NCI-H1417 (cell line): ENCODE measurements around the gene BOD1L2.
A peak's percentile ranks its signal among the peaks of the same experiment; 100 is the strongest.

Experiments used
- DNase-seq, 3 experiments: peaks; one replicate each; lab custom pipeline; 2025; lab: John Stamatoyannopoulos, UW

The BOD1L2 gene

DNA sequence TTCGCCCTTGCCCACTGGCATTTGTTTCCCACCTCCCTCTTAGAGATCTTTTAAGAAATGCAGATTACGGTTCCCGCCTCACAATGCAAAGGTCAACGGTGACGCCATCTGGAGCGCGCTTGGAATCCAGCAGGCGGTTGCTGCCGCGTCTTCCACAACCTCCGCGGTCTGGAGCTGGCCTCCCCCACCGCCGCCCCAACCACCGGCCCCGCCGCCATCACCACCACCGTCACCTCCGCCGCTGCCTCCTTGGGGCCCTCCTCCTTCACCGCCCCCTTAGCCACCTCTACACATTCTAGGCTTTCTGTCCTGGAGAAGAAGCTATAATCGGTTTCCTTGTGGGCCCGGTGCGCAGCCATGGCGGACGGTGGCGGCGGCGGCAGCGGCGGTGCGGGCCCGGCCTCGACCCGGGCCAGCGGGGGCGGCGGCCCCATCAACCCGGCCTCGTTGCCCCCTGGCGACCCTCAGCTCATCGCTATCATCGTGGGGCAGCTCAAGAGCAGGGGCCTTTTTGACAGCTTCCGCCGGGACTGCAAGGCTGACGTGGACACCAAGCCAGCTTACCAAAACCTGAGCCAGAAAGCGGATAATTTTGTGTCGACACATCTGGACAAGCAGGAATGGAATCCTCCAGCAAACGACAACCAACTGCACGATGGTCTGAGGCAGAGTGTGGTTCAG, at the start of gene BOD1L2:
BOD1L2 (plus strand) TSS at position 132 of the 681 bp plus-strand sequence; CDS start at position 358, 226 bp downstream.
- no peak for DNase-seq

DNA sequence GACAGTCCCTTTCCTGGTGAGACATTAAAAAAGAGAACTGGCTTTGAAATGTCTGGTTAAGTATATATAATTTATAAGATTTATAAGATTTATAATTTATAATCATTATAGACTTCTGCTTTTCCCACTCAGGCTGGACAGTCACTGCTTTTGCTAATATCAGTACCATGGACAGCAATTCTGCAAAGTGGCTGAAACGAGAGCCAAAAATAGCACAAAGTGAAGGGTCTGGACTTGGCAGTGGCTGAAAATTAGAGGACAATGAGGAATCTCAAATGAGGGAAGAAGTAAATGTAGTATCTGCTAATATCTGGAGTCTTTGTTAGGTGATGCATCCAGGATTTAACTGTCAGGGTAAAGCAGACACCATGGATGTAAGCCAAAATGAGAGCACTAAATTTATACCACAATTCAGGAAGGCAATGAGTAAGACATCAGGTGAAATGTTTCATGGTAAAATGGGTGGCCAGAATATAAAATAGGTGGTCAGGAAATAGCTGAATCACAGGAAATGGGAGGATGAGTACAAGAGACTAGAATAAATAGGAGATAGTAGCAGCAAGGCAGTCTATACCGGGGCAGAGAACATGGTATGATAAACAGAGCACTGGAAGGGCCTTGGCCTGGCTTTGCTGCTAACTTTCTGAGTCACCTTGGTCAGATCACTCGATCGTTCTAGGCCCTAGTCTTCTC, 39.6 kb upstream of the BOD1L2 start:
- no peak for DNase-seq

DNA sequence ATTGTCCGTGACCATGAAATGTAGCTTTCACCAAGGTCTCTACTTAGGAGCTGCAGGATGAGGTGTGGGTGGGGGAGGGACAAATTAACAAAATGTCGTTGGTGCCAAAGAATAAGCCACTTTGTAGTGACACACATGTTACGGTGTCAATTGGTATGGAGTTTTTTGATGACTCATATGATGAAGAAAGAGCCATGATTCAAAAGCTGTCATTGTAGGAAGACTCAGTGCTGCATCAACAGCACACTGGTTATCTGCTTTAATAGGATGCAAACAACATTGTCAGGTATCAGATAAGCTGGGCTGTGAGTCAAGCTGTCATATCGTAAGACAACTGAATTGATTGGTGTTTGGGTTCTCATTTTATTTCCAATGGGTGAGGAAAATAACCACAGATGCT, 36.6 kb upstream of the BOD1L2 start:
- no peak for DNase-seq

DNA sequence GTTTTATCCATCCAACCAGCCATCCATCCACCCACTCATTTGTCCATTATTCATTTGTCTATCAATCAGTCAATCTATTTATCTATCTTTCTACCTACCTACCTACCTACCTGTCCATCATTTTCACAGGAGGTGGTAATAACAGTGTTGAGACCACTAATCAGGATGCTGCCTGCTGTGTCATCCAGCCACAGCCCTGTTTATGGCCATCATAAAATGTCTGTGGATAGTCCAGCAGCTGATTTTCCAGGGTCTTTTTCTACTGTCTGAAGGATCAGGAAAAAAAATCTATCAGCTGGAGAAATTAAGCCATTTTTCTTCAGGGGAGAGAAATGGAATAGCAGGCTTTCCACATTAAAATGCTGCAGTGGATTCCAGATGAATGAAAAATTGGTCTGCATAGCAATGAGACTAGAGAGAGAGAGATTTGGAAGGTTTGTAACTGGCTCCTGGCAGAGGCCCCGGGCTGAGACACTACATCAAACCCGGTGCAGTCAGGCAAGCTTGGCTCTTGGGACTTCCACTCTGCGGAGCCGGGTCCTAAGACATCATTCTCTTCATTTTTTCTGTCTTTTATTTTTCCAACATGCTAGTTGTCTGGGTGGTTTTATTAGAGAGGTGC, 33.0 kb upstream of the BOD1L2 start:
- peak in 2 of 3 experiments; percentile 36 to 78 for DNase-seq

DNA sequence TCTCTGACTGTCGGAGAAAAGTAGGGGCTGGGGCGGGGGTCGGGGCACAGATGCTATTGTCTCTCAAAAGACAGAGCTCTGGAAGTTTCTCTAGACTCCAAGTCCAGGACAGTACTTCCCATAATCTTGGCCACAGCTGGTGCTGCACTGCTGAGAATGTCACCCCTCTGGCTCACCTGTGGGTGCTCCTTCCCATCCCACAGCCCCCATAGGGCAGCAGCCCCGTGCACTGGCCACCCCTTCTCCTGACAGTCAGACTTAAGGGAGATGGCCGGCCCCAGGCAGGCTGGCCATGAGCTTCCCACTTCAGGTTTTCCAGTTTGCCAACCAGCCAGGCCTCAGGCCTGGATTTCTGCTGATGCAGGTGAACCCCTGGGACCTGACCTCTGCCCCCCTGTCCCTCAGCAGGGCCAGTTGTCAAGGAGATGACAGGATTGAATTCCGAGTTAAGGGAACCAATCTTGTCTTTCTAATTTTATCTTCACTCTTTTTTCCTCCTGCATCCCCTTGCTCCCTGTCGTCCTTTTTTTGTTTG, 30.2 kb upstream of the BOD1L2 start:
- no peak for DNase-seq

DNA sequence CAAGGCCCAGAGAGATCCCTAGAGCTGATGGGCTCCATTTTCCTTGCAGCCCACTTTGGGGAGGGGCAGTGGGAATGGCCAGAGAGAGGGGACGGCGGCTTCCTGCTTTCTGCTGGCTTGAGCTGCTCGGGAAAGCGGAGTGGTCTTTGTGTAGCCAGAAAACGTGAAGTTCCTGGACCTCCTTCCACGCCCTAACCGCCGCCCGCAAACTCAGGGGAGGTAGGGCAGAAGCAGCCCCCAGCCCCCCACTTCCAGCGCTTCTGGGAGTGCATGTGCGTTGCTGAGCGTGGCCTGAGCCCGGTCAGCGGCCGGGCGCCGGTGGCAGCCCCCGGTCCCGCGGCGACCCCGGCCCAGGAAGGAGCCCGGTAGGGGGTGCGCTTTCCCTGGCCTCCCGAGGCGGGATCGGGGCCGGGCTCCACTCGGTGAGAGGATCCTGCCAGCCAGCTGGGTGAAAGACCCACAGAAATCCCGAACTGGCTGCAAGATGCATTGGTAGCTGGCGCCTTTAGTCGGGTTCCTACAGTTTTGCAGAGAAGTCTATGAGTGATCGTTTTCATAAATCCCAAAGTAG, 25.3 kb upstream of the BOD1L2 start:
- DNase-seq, result no peak

DNA sequence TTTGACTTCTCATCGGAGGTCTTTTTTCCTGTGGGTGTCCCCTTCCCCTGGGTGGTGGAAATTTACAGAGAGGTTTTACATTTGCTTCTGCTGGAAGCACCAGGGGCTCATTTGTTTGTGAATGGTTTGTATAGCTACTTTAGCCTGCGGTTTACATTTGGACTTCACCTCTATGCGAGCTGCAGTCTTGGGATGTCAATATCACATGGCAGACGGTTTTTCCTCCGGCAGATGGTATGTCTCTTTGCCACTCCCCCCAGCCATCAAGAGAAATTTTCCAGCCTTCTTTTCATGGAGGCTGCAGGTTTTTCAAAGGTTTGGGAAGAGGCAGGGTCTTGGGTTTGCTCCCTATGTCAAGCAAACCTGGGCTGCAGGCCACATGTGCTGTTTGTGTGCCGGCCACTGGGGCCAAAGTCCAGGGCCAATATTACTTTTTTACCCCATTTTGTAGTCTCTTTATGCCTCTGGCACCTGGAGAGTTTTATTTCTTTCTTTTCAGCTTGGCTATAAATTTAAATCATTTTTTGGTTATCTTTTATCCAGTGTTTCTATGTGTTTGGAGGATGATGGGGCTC, 23.9 kb upstream of the BOD1L2 start:
- peak in 1 of 3 experiments; percentile 54 for DNase-seq

DNA sequence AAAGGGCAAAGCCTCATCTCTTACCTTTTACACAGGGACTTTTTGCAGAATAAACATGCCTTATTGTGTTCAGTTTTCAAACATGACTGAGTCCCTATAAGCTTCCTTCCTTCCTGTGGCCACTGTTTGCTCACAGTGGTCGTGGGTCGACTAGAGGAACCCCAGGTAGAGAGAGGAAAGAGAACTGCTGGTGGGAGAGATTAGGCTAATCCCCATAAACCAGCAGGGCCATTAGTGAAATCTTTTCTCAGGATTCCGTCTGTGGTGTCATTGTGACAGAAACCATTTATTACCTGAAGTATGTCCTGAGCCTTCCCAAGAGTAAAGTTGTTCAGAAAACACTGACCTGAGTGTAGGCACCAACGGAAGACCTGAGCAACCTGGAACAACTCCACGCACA, 21.3 kb upstream of the BOD1L2 start:
- peak in 1 of 3 experiments; percentile 29 for DNase-seq

DNA sequence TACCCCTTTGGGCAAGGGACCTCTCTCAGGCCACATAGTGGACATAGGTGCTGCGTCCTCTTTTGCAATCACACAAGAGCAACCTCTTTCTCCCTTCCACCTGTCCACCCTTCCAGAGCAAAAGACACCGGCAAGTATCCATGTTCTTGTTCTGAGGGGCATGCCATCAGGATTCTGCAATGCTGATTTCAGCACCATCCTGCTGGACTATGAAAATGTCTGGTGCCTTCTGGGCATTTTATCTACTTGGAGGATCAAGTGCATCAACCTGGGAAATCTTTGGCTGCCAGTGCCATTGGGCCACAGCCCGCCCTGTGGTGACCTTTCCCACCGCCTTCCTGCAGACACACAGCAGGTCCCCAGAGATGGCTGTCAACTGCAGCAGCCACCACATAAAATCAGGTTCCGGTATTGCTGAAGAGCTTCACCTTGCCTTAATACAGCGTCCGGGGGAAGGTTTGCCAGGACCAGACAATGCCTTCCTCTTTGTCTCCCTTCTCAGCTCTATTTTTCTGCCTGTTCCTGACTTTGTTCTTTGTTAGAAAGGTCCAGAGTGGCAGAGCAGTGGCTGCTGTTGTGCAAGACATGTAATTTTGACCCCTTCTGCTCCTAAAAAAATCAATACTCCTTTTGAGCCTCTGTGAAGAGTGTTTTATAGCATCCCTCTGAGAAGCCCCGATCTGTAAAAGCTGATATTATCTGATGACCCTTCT, 18.5 kb upstream of the BOD1L2 start:
- no peak for DNase-seq

DNA sequence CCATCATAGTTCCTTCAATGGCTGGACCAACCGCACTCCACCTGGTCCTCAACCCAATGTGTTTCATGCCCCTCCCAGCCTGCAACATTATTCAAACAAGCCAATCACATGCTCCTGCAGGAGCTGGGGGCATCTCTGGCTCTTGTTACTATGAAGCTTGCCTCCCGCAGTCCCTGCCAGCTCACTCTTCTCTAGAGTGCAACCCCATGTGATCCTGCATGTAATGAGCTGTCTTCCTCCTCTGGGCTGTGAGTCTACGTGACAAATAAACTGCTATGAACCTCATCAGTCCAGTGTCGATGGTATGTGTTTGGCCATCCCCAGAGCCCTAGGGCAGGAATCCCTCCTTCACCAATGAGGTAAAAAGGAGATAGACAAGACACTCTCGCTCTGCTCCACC, 15.8 kb upstream of the BOD1L2 start:
- DNase-seq, result no peak

DNA sequence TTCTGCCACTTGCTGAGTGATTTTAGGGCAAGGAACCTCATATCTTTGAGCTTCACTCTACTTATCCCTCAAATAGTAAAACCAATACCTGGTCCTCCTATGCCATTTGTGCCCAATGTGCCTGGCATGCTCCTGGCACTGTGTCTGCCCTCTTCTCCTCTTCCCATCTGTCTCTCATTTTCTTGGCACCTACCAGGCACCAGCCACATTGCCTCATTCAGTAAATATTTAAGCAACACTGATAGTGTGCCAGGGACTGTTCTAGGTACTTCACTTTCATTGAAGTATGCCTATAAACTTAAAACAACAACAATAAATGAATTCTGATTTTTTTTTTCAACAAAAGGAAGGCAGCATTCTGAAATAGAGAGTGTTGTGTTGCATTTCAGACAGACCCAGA, 15.1 kb upstream of the BOD1L2 start:
- no peak for DNase-seq

DNA sequence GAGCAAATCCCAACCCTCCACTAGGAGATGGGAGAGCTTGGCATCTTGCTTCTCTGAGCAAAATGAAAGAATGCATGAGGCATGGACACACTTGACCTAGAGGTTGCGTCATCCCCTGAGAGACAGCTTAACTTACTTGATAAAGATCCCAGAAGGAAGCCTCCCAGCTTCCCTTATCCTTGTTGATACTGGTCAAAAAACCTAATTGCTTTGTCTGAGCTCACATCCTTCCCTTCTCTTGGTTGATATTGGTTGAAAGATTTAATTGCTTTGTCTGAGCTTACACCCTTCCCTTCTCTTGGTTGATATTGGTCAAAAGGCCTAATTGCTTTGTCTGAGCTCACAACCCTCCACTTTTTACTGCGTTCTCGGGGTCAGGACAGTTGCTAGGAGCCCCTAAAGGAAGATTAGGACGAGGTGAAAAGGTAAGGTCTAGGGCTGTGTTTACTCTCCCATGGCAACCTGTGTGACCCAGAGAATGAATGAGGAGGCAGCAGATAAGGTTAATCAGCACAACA, 12.2 kb upstream of the BOD1L2 start:
- peak in 1 of 3 experiments; percentile 38 for DNase-seq

DNA sequence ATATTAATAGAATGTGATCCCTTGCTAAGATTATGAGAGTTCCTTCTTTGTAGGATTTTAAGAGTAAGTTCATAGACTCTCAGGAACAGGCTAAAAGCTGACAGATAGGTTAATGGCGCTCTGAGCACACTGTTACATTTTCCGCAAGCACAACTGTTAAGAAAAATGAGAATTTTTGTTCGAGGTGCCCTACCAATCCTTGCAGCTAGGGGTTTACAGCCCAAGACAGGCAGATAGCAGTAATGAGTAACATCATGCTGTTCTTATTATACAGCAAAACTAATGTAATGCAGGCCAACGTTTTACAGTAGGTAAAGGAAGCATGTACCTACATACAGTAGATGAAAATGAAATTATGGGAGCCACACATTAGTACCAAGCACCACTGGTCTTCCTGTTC, 11.2 kb upstream of the BOD1L2 start:
- no peak for DNase-seq

DNA sequence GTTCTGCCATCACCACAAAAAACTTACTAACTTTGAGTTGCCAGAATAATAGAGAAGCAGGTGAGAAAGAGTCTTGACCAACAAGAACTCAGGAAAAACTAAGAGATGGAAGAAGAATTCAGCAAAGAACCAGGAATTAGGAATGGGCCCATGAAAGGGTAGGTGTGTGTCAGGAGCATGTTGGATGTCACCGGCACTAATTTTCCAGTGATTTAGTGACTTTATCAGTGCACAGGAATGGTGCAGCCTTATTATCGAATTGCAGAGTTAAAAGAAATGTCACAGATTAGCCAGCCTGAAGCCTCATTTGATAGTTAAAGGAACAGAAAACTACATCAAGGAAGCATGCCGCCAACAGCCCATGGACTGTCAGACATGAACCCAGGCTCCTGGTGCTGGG, 9.0 kb upstream of the BOD1L2 start:
- no peak for DNase-seq

DNA sequence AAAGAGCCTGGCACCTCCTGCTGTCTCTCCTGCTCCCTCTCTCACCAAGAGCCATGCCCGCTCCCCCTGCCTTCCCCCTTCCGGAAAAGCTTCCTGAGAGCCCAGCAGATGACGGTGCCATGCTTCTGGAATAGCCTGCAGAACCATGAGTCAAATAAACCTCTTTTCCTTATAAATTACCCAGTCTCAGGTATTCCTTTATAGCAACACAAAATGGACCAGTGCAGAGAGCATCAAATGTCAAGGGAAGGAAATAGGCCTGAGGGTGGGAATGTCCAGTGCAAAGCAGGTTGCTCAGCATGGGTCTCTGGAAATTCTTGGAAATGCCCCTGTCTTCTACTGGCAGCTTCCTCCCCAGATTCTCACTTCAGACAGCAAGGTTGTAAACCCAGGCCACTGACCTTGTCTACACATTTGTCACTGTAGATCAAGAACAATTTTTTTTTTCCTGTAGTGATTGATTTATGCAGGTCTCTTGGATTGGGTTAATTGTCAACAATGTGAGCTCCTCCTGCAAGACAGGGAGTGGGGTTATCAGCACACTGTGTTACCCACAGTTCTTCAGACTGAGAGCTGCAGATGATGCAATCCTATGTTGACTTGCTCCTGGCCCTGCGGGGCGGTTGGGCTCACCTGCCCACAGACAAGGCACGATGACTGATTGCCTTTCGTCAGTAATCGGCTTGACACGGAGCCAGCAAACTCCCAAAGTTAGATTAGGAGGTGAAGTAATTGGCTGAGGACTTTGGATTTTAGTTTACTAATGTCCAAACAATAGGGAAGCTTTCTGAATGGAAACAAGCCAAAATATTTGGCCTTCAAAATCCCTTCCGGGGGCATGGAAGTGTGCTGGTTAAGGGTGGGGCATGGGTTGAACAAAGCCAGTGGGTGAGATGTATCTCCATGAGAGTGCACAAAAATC, 5.4 kb upstream of the BOD1L2 start:
- peak in 2 of 3 experiments; percentile 79 to 90 for DNase-seq

DNA sequence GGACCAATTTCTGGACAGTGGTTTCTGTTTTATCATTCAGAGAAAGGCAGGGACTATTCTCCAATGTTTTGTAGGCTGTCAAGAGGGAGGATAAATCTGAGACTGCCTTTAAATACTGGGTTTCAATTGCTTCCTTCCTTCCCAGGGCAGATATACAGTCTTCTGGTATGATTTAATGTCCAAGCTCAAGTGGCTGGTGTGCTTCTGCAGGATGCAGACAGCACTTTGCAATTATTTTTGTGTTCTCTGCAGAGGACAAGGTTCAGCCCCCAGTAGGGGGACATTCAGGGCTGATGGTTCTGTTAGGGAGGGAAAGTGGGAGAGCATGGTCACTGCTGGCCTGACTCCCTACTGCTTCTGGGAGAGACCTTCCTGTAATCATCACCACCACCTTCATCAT, 4.6 kb upstream of the BOD1L2 start:
- DNase-seq, result peak in 2 of 3 experiments; percentile 47 to 61

DNA sequence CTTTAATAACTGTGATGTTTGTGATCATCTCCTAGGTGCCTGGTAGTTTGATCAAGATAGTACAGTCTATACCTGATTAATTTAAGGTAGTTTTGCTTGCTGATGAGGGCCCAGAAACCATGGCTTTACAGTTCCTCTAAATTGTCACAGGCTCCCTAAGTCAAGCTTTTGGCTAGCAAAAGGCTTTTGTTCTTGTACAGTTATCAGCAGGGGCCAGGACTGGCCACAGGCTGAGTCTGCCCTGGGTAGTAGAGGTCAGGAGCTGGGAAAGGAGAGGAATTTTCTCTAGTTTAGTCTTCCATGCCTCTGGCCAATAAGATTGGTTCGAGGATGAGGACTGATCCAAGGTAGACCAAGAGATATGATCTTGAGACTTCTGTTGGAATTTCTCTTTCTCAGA, 3.6 kb upstream of the BOD1L2 start:
- no peak for DNase-seq

DNA sequence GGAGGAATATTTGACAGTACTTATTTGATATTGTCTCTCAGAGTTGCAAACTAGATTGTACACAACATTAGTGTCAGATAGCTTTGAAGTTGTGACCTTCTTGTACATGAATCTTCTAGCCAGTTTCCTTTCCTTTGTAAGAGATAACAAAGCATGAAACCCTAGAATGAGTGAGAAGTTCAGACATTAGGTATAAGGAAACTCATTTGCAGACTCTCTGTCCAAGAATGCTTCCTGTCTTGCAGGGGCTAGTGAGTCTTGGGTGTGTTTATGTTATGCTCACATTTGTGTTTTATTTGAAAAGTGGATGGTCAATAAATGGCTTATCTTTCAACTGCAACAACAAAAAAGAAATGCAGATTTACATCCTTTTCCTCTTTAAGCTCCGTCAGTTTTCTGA, 1.4 kb downstream of the BOD1L2 start:
- no peak for DNase-seq

DNA sequence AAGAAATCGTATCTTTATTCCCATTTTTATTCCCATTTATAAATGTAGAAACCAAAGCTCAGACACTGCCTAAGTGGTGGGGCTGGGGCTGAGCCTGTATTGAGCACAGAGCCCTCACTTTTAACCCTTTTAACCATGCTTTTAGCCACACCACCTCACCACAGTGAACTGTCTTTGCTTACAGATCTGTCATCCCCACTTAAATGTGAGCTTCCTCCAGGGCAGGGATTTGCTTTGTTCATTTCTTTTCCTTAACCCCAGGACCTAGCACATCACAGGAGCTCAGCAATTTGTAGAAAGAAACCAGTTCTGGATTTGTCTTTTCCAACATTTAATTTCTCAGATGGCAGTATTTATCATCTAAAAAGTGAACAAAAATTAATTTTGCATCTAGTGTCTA, 2.2 kb downstream of the BOD1L2 start:
- DNase-seq, result no peak

DNA sequence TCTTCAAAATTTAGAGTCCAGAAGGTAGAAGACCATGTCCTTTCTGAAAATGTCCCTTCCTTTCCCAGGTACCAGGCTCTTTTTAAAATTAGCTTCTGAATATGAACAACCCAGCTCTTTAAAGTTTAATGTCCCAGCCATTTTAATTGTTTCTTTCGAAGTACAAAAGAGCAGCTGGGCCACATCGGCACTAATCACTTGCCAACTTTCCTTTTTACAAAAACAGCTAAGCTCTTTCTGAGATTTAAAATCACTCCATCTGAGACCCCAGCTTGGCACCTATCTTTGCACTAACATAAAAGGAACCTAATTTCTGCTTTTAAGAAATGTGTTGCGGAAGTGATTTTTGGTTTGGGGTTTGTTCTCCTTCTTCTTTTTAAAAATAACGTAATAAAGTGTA, 2.6 kb downstream of the BOD1L2 start:
- no peak for DNase-seq
